HG03064 (cell line): ENCODE data around the gene PPP3CA.

Experiments used
- ATAC-seq: cut with Tn5 transposase; IDR thresholded peaks from one replicate; pipeline ENCODE4 v1.9.1; 2021; ENCODE audit warnings: low read depth; ENCODE audit not compliant: unreplicated experiment

PPP3CA gene

DNA sequence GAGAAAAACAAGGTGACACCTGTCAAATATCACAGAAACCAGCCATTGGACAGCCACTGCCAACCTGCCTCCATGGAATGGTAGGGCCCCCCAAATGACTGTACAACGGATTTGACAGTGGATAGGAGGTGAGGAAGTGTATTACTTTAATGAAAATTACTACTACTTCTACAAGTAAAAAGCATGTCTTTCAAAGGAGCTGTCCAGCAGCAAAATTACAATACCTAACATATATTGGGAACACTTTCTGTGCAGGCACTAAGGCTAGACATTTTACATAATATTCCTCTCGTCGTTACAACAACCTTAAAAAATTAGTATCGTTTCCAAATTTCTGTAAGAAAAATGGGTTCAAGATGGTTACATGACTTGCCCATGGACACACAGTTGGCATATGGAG, 14.9 kb downstream of the PPP3CA start:
- ATAC-seq, result no peak

DNA sequence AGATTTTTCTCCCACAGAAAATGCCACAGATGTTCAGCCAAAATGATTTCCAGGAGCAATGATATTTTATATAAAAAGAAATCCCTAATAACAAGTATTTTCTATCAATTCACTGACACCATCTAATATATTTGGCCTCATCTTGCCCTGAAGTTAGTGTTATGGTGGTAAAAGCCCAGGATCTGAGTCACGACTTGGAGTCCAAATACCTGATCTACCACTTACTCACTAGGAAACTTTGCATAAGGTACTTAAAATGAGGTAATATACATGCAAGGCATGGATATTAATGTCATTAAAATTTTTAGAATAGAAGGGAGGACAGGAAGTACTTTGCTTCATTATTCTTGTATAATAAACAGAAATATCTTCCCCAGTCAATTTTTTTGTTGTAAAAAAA, 16.3 kb downstream of the PPP3CA start:
- no peak for ATAC-seq

DNA sequence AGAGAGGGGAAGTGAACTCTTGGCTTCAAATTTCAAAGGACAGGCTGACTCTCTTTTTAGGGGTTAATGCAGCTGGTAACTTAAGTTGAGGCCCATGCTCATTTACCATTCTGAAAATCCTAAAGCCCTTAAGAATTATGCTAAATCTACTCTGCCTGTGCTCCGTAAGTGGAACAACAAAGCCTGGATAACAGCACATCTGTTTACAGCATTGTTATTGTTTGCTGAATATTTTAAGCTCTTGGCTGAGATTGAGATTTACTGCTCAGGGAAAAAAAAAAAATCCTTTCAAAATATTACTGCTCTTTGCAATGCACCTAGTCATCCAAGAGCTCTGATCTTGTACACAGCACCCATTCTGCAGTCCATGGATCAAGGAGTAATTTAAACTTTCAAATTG, 17.7 kb downstream of the PPP3CA start:
- no peak for ATAC-seq

DNA sequence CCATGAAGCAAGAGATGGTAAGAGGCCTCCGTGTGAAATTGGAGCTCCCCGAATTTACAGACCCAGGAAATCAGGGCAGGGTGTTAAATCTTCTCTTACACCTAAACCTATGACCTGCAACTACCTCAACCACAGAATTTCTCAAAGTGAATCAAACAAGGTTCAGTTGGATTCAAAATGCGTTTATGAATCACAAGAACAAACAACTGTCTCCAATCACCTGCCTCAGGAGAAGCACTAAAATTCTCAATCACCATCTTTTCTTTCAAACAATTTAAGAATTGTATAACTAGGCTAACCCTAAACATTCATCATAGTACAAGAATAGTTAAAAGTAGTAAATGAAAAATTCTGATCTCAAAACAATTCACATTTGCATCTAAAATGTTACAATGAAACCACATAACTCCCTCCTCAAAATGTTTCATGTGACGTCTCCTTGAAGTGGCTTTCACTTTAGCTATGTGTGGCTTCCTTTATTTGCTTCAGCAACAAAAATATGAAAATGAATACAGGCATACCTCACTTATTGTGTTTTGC, 19.2 kb downstream of the PPP3CA start:
- peak; percentile 84 for ATAC-seq

DNA sequence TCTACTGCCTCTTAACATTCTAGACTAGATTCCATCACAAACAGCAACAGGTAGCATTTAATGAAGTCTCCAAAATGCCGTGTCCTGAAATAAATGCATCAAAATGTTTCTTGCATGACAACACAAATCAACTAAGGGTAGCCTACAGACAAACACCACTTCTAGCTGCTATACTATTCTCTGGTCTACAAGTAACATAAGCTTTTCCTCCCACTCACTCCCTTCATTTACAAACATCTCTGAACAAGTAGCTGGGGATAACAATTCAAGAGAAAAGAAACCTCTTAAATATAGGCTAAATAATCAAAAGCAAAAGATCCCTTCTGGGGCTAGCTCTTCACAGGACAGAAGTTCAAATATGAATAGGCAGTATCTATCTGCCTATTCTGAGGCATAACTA, 20.8 kb downstream of the PPP3CA start:
- ATAC-seq, result no peak

DNA sequence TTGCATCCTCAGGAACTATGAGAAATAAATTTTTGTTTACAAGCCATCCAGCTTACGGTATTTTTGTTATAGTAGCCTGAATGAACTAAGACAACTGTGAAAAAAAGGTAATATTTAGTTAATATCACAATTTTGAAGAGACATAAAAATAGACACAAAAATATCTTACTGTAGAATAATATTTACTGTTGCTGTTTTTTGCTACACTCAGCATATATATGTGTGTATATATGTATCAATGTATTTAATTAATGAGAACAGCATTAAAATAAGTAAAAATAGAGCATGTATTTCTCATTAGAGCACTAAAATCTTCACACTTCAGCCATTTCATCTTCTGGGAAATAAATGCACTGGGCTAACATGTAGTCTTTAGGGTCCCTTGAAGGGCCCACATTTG, 24.6 kb downstream of the PPP3CA start:
- no peak for ATAC-seq

DNA sequence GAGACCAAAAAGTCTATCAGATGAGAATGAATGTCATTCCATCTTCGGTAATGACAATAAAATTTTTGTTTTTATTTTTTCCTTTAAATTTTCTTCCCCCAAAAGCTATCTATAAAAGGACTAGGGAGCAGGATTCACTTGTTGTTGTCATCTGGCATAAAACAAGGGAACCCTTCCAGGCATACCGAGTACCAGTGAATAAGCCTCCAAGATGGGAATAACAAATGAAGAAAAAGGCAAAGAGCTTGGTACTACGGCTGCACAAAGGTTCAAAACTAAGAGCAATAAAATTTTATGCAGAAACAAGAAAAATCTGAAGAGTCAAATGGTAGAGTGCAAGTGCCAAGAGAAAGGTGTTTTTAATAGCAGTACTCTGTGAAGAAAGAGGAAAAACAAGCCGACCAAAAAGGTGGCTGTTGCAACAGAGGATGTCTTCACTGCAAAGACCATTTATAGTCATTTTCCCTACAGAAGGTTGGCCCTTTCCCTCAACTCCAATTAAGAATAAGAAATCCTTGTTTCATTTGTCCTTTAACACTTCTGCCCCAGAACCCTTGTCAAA, 25.8 kb downstream of the PPP3CA start:
- ATAC-seq, result no peak

GRCh38 chr4:101315786-101316185, 31.5 kb downstream of the PPP3CA start:
- ATAC-seq, result no peak

- no peak for ATAC-seq
These were observed 32.3 kb downstream of the PPP3CA start for GRCh38 chr4:101315041-101315440.

DNA sequence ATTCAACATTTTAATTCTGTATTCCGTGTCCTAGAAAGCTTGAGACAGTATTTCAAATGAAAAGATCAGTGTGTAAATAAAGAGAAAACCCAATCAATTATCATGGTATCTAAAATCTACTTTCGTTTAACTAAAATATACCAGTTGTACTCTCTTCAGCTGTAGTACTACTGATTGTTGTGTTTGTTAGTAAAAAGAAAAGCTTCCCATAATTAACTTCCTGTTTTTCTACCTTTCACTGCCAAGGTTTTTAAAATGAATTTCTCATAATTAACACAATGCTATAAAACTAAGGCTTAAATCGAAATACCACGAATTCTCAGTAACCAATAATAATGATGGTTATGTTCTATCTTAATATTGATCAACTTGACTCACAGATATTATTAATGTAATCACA, 37.4 kb downstream of the PPP3CA start:
- no peak for ATAC-seq

GRCh38 chr4:101307899-101308298, 39.4 kb downstream of the PPP3CA start:
- ATAC-seq, result no peak

DNA sequence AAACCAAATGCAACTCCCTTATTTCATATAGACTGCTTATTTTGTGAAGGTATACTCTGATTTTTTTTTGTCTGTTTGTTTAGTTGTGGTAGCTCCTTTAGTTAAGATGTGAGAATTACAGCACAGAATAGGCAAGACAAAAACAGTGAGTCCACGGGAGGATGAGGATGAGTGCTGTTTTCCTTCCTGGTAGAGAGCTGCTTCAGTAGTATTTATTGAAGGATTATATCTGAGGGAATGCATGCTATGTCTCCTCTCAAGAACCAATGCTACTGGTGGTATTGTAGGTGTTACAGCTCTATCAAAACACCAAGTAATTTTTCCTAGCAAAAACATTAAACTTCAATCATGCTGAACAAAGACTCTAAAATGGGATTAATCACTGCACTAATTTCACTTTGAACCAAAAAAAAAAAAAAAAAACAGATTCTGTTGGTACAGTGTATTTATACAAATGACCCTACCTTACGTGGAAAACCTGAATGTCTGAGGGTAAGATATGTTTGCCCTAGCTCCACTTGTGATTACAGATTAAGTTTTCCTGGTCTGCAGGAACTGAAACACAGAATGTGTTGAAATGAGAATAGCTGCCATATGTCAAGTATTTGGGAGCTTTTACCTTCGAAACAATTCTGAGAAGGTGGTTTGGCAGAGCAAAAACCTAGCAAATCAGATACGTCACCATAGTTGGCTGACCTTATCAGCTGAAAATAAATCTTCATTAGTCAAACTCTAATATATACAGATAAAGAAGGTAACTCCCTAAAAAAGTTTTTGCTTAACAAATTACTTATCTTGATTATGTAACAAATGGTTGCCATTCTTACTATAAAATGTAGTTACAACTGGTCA, 40.3 kb downstream of the PPP3CA start:
- peak; percentile 19 for ATAC-seq

GRCh38 chr4:101306225-101306624, 41.1 kb downstream of the PPP3CA start:
- peak; percentile 44 for ATAC-seq

GRCh38 chr4:101304916-101305315, 42.4 kb downstream of the PPP3CA start:
- no peak for ATAC-seq

GRCh38 chr4:101299899-101300540, 47.3 kb downstream of the PPP3CA start:
- ATAC-seq, result no peak

DNA sequence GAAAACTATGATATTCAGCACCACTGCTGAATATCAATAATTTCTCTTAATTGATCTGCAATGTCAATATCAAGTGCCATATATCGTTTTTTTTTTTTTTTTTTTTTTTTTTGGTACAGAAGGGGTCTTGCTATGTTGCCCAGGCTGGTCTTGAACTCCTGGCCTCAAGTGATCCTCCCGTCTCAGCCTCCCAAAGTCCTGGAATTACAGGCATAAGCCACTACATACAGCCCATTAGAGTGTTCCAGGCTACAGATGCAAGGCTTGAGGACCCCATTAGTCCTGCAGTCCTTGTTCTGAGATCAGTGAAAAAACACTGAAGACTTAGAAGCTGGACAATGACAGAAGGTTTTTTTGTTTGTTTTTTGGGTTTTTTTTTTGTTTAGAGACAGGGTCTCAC, 48.3 kb downstream of the PPP3CA start:
- no peak for ATAC-seq

DNA sequence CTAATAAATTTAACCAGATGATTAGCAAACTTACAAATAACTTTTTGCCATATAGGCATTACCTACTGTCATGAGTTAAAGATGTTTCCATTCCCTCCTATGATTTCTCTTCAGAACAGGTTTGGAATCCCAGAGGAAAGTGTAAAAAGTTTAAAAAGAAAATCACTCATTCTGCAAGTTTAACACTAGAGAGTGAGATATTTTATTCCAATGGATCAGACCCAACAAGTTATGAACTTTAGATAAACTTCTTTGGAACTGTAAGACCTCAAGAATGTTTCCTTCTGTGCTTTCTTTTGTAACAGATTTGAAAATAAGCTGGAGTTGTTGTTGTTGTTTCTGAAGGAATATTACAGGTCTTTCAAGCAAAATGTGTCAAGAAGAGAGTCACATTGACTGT, 51.6 kb downstream of the PPP3CA start:
- ATAC-seq, result no peak

GRCh38 chr4:101294597-101294996, 52.7 kb downstream of the PPP3CA start:
- ATAC-seq, result no peak

DNA sequence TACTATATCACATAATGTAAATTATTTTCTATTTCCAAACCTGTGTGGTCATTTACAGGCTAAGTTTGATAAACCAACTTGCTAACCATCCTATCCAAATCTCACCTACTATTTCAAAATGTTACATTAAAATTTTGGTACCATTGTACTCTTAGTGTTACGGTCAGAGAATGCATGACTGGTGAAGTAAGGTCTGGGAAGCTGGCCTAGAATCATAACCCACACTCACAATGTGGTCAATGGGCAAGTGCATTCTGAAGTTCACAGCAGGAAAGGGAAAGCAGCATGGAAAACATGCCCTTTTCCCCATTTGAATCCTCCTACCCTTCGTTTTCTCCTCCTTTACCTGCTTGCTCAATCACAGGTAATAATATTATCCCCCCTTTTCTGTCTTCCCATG, 54.4 kb downstream of the PPP3CA start:
- ATAC-seq, result no peak

DNA sequence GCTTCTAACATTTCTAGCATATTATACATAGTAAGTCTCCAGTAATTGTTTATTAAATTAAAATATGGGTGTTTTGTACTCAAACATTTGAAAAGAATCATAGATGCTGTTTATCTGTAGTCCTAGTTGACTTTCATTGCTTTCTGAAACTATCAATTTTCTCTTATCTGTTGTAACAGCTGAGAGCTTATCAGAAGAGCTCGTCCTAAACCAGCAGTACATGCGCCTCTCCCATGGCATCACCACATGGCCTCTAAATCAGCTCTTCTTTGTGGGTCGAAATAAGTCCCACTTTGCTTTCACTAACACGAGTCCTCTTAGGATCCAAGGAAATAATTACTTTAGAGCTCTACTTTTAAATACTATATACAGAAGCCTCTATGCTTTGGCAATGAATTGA, 55.1 kb downstream of the PPP3CA start:
- no peak for ATAC-seq

GRCh38 chr4:101291198-101291597, 56.1 kb downstream of the PPP3CA start:
- no peak for ATAC-seq

DNA sequence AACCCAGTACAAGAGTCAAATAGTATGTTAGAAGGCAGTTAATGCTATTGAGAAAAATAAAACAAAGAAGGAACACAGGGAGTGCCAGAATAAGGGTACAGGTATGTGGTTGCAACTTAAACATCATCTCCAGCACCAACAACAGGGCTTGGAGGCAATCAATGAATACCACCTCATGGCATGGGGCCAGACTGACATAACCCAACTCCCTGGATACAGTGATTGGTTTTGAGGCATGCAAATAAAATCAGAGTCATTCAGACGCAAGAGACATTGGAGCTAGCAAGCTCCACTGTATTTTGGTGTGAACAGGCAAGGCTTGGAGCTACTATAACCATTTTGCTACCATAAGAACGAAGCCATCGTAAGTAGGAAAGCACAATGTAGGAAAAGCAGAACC, 56.7 kb downstream of the PPP3CA start:
- ATAC-seq, result no peak
